NT2/D1 (cell line): ENCODE results near the gene SLC44A3.

Source experiments
- SUZ12 ChIP-seq: IDR thresholded peaks from 2 replicates; pipeline ENCODE4 v1.6.1; 2011; ENCODE audit not compliant: insufficient read length, insufficient read depth; ENCODE audit errors: extremely low read depth
- YY1 ChIP-seq: IDR thresholded peaks from 2 replicates; pipeline ENCODE4 v1.6.1; 2011; ENCODE audit not compliant: insufficient read length, insufficient read depth
- ZNF274 ChIP-seq: IDR thresholded peaks from 2 replicates; pipeline ENCODE4 v1.6.1; 2011; ENCODE audit warnings: mild to moderate bottlenecking, low read depth, low read length

- TF ChIP-seq YY1 = no peak
- no peak for TF ChIP-seq SUZ12
- TF ChIP-seq ZNF274 = no peak
Observed at GRCh38 chr1:94917251-94917650, 97.1 kb downstream of the SLC44A3 start.
